Measurements from ENCODE around the gene CYP3A5.

- no peak for TF ChIP-seq MAX (IDR thresholded peaks at IDR 0.05; ENCODE audit: low read depth, low read length)
- TF ChIP-seq ZNF687 (IDR thresholded peaks at IDR 0.05): no peak
- TF ChIP-seq NBN (IDR thresholded peaks at IDR 0.05): no peak
- no peak for TF ChIP-seq PAX5 (IDR thresholded peaks at IDR 0.05; ENCODE audit: borderline replicate concordance, low read depth, low read length)
- TF ChIP-seq EP300 (IDR thresholded peaks at IDR 0.05; ENCODE audit: borderline replicate concordance in 1 of 2, control insufficient read depth in 1 of 2, low read depth in 2 of 2, low read length in 2 of 2): no peak
- TF ChIP-seq TAF1 (IDR thresholded peaks at IDR 0.05; ENCODE audit: borderline replicate concordance, low read depth, low read length): no peak
- TF ChIP-seq USF2 (IDR thresholded peaks at IDR 0.05; ENCODE audit: borderline replicate concordance, low read depth, low read length): no peak
- TF ChIP-seq TBL1XR1 (IDR thresholded peaks at IDR 0.05; ENCODE audit: low read depth, low read length): no peak
These were observed 35.4 kb downstream of the CYP3A5 start for GRCh38 chr7:99644431-99644830.
